Embryonic facial prominence (tissue), 1 donor: ENCODE measurements around the gene ADPRHL1.
"Not testable (repeated sequence)": the region's sequence is repeated elsewhere in the genome, so short reads cannot be mapped to it uniquely, and the experiment has no call there.

Source experiments
- DNase-seq: peaks from one replicate; pipeline ENCODE4 v3.0.0-alpha.2; 2016; ENCODE audit errors: extremely low spot score

Gene ADPRHL1

GRCh38 chr13:113371061-113371460 lies 82.2 kb downstream of the ADPRHL1 start:
- DNase-seq, result no peak

GRCh38 chr13:113369881-113370280 lies 83.4 kb downstream of the ADPRHL1 start:
- no peak for DNase-seq

- no peak for DNase-seq
Measured at GRCh38 chr13:113369189-113369588, 84.1 kb downstream of the ADPRHL1 start.

- DNase-seq, result not testable (repeated sequence)
Measured at GRCh38 chr13:113368353-113368752, 84.9 kb downstream of the ADPRHL1 start.

GRCh38 chr13:113367771-113368170 lies 85.5 kb downstream of the ADPRHL1 start:
- DNase-seq, result no peak

GRCh38 chr13:113367020-113367560 lies 86.2 kb downstream of the ADPRHL1 start:
- no peak for DNase-seq

GRCh38 chr13:113365971-113366588 lies 87.2 kb downstream of the ADPRHL1 start:
- DNase-seq, result no peak

GRCh38 chr13:113365583-113365970 lies 87.7 kb downstream of the ADPRHL1 start:
- no peak for DNase-seq

GRCh38 chr13:113364901-113365582 lies 88.2 kb downstream of the ADPRHL1 start:
- DNase-seq, result no peak

- DNase-seq, result no peak
Measured at GRCh38 chr13:113364311-113364889, 88.9 kb downstream of the ADPRHL1 start.

- no peak for DNase-seq
Measured at GRCh38 chr13:113361406-113361805, 91.9 kb downstream of the ADPRHL1 start.

- no peak for DNase-seq
Measured at GRCh38 chr13:113360446-113360845, 92.8 kb downstream of the ADPRHL1 start.

- DNase-seq, result no peak
Measured at GRCh38 chr13:113359571-113359970, 93.7 kb downstream of the ADPRHL1 start.

GRCh38 chr13:113358653-113359190 lies 94.6 kb downstream of the ADPRHL1 start:
- no peak for DNase-seq

- DNase-seq, result no peak
Measured at GRCh38 chr13:113357529-113357928, 95.8 kb downstream of the ADPRHL1 start.

- DNase-seq, result no peak
Measured at GRCh38 chr13:113356596-113356995, 96.7 kb downstream of the ADPRHL1 start.

GRCh38 chr13:113355621-113356020 lies 97.7 kb downstream of the ADPRHL1 start:
- DNase-seq, result no peak

GRCh38 chr13:113354831-113355610 lies 98.3 kb downstream of the ADPRHL1 start:
- no peak for DNase-seq

- DNase-seq, result no peak
Measured at GRCh38 chr13:113353254-113353653, 100.0 kb downstream of the ADPRHL1 start.

- no peak for DNase-seq
Measured at GRCh38 chr13:113351514-113352026, 101.7 kb downstream of the ADPRHL1 start.

GRCh38 chr13:113350938-113351335 lies 102.4 kb downstream of the ADPRHL1 start:
- no peak for DNase-seq
